Activated effector memory CD4-positive, alpha-beta T cell treated with Interleukin-2 at 50 U/mL for 16 hours (primary cell): ENCODE measurements around the gene GNB3.

Experiments used
- DNase-seq: peaks from one replicate; pipeline ENCODE4 v3.0.0-alpha.2; 2020

The GNB3 gene

GRCh38 chr12:6839482-6840201 lies 1.1 kb upstream of the GNB3 start:
- no peak for DNase-seq

DNA sequence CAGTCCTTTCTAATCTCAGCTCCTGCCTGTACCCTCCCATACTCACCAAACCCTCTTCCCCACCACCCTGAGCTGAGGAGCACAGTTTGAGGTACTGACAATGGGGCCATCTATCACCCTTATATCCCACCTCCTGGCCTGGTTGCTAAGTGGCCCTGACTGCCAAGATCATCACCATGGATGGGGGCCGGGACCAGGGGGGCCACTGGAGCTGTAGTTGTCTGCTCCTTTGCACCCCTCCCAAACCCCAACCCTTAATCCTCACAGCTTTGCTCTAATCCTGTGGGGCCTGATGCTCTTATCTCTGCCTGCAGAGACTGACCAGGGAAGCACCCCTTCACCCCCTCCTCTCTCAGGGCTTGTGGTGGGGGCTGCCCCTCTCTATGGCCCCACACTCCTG lies 395 bp upstream of the GNB3 start:
- DNase-seq = no peak

DNA sequence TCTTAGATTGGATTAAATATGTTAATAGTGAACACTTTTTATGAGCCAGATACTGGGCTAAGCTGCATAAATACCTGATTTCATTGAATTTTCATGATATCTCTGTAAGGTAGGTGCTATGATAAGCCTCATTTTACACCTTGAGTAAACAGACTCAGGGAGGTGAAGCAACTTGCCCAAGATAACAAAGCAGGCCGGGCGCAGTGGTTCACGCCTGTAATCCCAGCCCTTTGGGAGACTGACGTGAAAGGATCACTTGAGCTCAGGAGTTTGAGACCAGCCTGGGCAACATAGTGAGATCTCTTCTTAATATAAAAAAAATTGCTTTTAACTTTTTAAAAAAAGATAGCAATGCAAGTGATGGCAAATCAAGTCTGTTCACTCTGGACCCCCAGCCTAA lies 1.4 kb downstream of the GNB3 start:
- DNase-seq = no peak

GRCh38 chr12:6843118-6843902 lies 2.6 kb downstream of the GNB3 start:
- DNase-seq = no peak

DNA sequence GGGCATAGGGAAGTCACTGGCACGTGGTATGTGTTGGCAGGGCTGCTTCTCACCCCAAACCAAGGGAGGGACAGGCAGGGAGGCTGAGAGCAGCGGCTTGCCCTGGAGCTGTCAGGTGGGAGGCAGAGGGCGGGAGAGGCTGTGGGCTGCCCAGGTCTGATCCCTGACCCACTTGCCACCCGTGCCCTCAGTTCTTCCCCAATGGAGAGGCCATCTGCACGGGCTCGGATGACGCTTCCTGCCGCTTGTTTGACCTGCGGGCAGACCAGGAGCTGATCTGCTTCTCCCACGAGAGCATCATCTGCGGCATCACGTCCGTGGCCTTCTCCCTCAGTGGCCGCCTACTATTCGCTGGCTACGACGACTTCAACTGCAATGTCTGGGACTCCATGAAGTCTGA lies 4.7 kb downstream of the GNB3 start:
- DNase-seq = no peak

GRCh38 chr12:6846316-6846869 lies 5.7 kb downstream of the GNB3 start:
- no peak for DNase-seq

DNA sequence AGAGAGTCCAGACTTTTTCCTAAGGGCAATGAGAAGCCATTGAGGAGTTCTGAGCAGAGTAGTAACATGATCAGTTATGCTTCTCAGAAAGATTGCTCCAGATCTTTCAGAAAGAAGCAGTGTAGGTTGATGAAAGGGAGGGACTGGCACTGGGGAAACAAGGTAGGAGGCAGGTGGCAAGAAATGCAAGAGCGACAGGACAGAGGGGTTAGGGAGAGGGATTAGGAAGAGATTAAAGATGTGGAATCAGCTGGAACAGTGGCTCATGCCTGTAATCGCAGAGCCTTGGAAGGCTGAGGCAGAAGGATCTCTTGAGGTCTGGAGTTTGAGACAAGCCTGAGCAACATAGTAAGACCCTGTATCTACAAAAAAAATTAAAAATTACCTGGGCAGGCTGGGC lies 7.0 kb downstream of the GNB3 start:
- DNase-seq = no peak

GRCh38 chr12:6849427-6849826 lies 8.7 kb downstream of the GNB3 start:
- DNase-seq = no peak

DNA sequence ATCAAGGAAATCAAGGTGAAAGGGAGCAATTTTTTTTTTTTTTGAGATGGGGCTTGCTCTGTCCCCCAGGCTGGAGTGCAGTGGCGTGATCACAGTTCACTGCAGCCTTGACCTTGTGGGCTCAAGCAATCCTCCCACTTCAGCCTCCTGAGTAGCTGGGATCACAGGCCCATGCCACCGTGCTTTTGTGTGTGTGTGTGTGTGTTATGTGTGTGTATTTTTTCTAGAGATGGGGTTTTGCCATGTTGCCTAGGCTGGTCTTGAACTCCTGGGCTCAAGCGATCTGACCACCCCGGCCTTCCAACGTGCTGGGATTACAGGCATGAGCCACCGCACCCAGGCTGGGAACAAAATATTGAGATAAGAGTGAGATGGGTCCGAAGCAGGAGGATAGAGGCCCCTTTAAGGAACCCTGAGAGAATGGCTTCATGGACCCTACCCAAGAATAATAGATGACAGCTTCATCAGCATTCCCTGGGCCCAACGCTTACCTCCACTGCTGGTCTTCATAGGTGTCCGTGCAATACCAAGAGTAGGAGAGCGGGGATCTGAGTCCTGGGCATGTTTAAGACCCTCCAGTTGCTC lies 9.3 kb downstream of the GNB3 start:
- DNase-seq = no peak

GRCh38 chr12:6850796-6851152 lies 10.0 kb downstream of the GNB3 start:
- no peak for DNase-seq

DNA sequence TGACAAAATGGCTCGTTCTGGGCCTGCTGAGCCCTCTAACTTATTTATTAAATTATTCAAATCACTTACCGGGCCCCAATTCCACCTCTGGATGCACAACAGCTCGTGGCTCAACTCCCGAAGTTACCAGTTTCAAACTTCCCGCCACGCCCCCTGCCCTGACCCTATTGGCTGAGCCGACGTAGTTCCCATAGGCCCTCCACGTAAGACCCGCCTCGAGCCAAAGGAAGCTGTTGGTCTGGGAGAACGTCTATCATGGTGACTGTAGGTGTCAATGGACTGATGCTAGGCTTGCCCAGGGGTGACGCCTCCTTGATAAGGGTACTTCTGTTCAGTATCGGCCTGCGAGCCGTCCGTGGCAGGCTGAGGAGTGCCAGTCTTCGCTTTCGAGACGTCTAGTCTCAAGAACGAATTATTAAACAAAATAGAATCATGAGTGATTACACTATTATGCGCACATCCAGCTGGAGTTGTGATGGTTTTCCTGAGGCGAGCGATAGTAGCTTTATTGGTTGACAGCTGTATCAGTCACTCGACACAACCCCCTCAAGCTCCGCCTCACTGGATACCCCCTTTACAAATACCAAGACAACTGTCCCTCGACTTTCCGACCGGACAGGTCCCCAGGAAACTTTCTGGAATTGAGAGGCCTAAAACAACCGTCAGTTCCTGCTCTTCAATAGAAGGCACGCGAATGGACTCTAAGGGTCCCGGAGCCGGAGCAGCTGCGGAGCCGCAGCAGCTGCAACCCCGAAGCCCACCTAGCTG lies 10.6 kb downstream of the GNB3 start, which contains the start of gene CDCA3:
Gene CDCA3, minus strand, starts transcription at position 134 of the 768 bp plus-strand sequence. CDS start 334 bp downstream, outside the sequence.
- DNase-seq = peak; percentile 83

DNA sequence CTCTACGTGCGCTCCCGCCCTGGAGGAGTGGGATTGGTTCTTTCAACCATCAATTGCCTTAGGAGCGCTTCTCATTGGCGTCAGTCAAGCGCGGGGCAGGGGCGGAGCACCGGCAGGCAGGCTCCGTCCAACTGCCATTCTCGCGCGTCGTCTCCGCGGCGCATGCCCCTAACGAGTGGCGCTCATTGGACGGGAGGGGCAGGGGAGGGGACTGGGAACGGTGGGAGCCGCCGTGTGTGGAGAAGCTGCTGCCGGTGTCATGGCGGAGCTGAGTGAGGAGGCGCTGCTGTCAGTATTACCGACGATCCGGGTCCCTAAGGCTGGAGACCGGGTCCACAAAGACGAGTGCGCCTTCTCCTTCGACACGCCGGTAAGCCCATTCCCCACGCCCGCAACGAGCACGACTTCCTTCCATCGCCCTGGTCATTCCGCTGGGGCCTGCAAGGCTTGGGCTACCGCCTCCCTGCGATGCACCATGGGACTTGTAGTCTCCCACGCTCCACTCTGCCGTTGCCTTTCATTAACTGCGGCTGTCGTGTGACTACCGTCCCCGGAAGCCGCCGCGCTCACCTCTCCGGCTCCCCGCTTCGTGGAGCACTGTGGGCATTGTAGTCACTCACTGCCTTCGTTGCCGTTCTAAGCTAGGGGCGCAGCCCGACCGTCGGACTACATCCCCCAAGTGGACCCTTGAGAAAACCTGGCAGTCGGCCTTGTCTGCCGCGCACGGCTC lies 11.4 kb downstream of the GNB3 start, which contains the start of gene USP5:
Gene USP5, plus strand, starts transcription at position 230 of the 730 bp plus-strand sequence. Its CDS starts 30 bp downstream, at position 260.
- DNase-seq = peak; percentile 98

DNA sequence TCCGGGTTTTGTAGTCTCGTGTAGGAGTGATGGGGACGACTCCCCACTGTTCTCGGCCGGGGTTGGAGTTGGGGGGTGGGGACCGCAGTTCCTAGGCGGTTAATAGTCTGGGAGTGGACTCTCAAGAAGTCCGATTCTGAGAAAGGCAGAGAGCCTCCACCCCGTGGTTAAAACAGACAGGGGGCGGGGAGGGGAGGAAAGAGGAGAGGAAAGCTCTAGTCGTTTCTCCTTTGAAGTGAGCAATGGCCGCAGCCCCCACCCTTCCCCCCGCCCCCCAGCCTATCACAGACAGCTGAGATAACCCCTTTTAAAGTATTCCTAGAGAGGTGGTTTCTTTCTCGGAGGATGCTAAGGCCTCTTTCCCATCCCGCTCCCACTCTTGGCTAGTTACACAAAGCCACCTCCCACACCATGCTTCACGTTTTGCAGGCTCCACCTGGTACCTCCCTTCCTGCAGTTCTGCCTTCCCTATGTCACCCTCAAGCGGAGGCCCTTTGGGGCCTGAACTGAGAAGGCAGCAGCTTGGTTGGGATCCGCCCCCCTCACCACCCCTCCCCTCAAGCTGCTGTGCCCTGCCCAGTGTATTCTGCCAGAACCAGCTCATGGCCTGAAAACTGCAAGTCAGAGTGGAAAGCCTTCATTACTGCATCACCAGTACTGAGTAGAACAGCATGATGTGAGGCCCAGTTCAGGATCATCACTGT lies 12.1 kb downstream of the GNB3 start:
- peak; percentile 53 for DNase-seq

GRCh38 chr12:6853626-6854025 lies 12.9 kb downstream of the GNB3 start:
- no peak for DNase-seq

GRCh38 chr12:6854036-6854435 lies 13.3 kb downstream of the GNB3 start:
- DNase-seq = no peak

- no peak for DNase-seq
Observed at GRCh38 chr12:6855322-6855721, 14.6 kb downstream of the GNB3 start.

DNA sequence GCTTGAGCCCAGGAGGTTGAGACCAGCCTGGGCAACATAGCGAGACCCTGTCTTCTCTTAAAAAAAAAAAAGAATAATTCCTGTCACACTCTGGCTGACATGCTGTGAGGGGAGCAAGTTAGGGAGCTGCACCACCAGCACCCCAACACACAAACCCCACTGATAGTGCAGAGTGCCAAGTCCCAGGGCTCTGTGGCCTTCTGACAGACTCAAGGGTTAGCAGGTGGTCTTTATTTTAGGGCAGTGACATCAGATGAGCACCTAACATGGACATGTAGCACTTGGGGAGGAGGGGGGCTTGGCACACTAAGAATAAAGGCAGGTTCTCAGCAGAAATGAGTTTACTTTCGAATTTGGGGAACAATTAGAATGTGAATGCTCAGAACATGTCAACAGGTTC lies 18.1 kb downstream of the GNB3 start:
- no peak for DNase-seq

DNA sequence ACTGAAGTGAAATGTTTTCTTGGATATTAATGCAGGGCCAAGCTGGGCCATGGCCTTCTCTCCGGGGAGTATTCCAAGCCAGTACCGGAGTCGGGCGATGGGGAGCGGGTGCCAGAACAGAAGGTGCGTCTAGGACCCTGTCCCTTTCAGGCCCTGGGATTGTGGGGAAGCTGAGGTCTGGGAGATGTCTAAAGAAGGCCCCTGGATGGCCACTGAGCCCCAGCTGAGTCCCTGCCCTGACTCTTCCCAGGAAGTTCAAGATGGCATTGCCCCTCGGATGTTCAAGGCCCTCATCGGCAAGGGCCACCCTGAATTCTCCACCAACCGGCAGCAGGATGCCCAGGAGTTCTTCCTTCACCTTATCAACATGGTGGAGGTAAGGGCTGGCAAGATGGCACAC lies 19.4 kb downstream of the GNB3 start:
- DNase-seq = no peak

- no peak for DNase-seq
Observed at GRCh38 chr12:6860942-6861341, 20.2 kb downstream of the GNB3 start.

DNA sequence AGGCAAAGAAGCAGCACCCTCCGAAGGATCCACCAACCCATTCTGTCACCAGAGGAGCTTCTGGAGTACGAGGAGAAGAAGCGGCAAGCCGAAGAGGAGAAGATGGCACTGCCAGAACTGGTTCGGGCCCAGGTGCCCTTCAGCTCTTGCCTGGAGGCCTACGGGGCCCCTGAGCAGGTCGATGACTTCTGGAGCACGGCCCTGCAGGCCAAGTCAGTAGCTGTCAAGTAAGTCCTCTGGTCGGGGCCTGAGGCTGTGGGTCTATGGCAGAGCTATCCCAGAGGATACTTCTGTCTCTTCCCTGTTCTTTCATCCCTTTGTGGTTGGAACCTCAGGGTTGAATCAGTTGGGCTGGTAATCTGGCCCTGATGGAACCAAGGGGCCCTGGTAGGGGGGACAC lies 20.7 kb downstream of the GNB3 start:
- DNase-seq = no peak

DNA sequence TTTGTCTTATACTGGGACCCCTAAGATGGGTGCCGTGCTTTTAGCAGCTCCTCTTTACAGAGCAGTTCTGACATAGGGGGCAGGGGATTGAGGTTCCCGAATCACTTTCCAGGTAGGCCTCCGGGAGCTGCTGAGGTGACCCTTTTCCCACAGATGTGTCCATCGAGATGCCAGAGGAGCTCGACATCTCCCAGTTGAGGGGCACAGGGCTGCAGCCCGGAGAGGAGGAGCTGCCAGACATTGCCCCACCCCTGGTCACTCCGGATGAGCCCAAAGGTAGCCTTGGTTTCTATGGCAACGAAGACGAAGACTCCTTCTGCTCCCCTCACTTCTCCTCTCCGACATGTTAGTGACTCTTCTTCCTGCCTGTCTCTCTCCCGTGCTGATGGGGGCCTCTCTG lies 22.3 kb downstream of the GNB3 start:
- no peak for DNase-seq
